Middle frontal gyrus (tissue), 1 donor: Measurements from ENCODE around the gene ADAMTS7.
"Not testable (repeated sequence)": the region's sequence is repeated elsewhere in the genome, so short reads cannot be mapped to it uniquely, and the experiment has no call there.

Experiments used
- DNase-seq: peaks from one replicate; pipeline ENCODE4 v3.0.0-alpha.2; 2015; ENCODE audit warnings: low spot score; ENCODE audit errors: extremely low spot score

Gene ADAMTS7

DNA sequence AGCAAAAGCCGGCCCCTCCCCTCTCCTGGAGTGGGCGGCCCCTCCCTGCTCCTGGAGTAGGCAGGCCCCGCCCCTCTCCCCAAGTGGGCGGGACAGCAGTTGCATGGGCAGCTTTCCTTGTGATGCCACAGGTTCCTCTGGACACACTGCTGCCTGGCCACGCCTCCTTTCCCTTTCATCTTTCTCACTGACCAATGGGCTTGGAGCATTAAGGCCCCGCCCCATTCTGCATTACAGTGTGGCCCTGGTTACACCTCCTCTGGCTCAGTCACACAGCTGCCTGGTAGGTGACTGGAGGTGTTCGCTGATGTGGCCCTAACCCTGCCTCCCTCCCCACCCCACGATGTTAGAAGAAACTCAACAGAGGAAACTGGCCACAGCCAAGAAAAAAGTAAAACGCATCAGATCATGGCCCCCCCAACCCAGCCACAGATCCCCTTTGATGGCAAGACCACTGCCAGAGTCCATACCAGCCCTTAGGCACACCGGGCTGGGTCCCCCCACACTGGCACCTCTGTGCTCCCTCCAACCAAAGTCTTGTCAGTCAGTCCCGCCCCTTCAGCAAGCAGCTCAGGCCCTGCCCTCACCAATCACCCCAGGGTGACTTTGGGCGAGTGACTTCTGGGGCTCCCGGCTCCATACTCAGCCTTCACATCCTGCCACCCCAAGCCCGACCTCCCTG lies 84.3 kb downstream of the ADAMTS7 start:
- DNase-seq, result no peak

- DNase-seq, result not testable (repeated sequence)
Observed at GRCh38 chr15:78719819-78720450, 91.3 kb downstream of the ADAMTS7 start.

- DNase-seq, result no peak
Observed at GRCh38 chr15:78718837-78719236, 92.4 kb downstream of the ADAMTS7 start.

DNA sequence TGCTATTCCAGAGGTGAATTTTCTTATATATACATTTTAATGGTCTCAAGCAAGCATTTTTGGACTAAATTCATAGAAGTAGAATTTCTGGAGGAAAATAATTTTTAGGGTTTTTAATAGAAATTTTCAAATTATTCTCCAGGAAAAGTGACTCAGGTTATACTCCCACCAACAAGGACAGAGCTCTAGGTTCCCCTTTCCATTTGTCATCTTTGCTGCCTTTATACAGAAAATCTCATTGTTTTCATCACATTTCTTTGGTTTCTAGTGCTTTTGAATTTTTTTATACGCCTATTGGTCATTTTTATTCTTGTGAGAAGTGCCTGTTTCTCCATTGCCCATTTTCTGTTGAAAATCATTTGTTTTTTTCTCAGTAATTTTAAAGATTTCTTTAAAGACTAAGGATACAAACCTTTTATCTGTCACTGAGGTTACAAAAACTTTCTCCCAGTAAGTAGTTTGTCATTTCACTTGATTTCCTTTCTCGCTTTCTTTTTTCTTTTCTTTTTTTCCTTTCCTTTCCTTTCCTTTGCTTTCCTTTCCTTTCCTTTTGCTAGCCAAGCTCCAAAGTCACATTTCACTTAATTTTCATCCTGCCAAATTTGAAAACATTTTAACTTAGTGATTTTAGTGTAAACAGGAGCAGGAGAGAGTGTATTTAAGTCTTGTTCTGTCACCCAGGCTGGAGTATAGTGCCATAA lies 93.2 kb downstream of the ADAMTS7 start:
- no peak for DNase-seq

GRCh38 chr15:78716651-78717050 lies 94.6 kb downstream of the ADAMTS7 start:
- DNase-seq, result no peak

DNA sequence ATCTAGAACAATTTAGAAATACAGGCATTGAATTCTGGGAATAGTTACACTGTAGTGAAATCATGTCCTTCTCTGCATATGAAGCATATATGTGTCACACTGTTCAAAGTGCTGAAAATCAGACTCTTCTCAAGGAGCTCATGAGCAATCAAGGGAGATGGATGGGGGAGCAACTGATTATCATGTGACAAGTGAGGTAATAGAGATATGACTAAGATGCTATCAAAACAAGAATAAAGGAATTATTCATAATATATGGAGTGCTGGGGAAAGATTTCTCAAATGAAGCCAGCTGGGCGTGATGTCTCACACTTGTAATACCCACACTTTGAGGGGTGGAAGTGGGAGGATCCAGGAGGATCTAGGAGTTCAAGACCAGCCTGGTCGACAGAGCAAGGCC lies 95.3 kb downstream of the ADAMTS7 start:
- DNase-seq, result no peak

- no peak for DNase-seq
Observed at GRCh38 chr15:78715434-78715833, 95.8 kb downstream of the ADAMTS7 start.

- DNase-seq, result no peak
Observed at GRCh38 chr15:78714890-78715289, 96.4 kb downstream of the ADAMTS7 start.

- DNase-seq, result no peak
Observed at GRCh38 chr15:78712797-78713515, 98.3 kb downstream of the ADAMTS7 start.

DNA sequence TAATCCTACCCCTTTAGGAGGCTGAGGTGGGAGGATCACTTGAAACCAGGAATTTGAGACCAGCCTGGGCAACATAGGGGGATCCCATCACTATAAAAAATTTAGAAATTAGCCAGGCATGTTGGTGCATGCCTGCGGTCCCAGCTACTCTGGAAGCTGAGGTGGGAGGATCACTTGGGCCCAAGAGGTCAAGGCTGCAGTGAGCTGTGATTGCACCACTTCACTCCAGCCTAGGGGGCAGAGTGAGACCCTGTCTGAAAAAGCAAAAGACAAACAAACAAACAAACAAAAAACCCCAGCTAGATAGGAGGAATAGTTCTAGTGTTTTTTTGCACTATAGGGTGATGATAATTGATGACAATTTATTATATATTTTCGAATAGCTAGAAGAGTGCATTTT lies 99.6 kb downstream of the ADAMTS7 start:
- no peak for DNase-seq

GRCh38 chr15:78709263-78709882 lies 101.9 kb downstream of the ADAMTS7 start:
- no peak for DNase-seq
